Measurements from ENCODE around the gene CACNG7. TPM values are rescaled to one million over a fixed set of nuclear protein-coding genes. Genes with fewer than 3 reads are reported as not detected.
A peak's percentile ranks its signal among the peaks of the same experiment; 100 is the strongest.

The CACNG7 gene
- total and polyA plus RNA-seq, 4 experiments from 2014 or later: not detected

DNA sequence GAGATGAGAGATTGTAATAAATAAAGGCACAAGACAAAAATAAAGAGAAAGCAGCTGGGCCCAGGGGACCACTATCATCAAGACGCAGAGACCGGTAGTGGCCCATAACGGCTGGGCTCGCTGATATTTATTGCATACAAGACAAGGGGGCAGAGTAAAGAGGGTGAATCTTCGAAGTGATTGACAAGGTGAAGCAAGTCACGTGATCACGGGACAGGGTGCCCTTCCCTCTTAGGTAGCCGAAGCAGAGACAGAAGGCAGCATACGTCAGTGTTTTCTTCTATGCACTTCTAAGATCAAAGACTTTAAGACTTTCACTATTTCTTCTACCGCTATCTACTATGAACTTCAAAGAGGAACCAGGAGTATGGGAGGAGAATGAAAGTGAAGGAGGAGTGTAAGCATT is 31.7 kb upstream of the CACNG7 start:
- H3K27me3 ChIP-seq (ENCODE audit: insufficient read depth, low read length): peaks cover 29% of the 10 kb centered on the region
- H3K27ac ChIP-seq (ENCODE audit: low read depth, low read length): peak overlapping the region; percentile 6
- H3K27me3 Mint-ChIP-seq: peaks cover 3 to 4% of the 10 kb centered on the region in 2 donors
- peak overlapping the region; percentile 47 to 78 (median 57) for H3K4me3 Mint-ChIP-seq
- H3K9me3 ChIP-seq (ENCODE audit: control insufficient read depth in 1 of 2, low read length in 2 of 2): no peaks in the 10 kb centered on the region
- peak; percentile 60 to 76 (median 70) for DNase-seq
- no peak overlapping the region for H3K4me3 ChIP-seq (ENCODE audit: low read length in 2 of 2)
- H3K4me1 Mint-ChIP-seq: peaks cover 34 to 67% (median 47%) of the 10 kb centered on the region in 4 donors
- H3K36me3 ChIP-seq (ENCODE audit: insufficient read depth, low read length): peaks cover 11% of the 10 kb centered on the region
- intact Hi-C loops (cut with micrococcal nuclease): no loop called here
- peaks cover 79% of the 10 kb centered on the region for H3K4me1 ChIP-seq (ENCODE audit: insufficient read depth, low read length)
- CTCF ChIA-PET (ENCODE audit: partially characterized antibody): interaction anchor here (0.6 to 1.1 kb wide), 2 partner anchors 133 to 148 kb away, joined by 3 to 4 read pairs; no protein-coding TSS in a partner anchor
- H3K27ac Mint-ChIP-seq: peak overlapping the region; percentile 81 to 93 (median 88)
- peaks cover 31 to 38% of the 10 kb centered on the region in 2 donors for H3K36me3 Mint-ChIP-seq
- peaks cover 0 to 4% (median under 1%) of the 10 kb centered on the region in 8 donors for H3K9me3 Mint-ChIP-seq
- POLR2A ChIA-PET (ENCODE audit: partially characterized antibody): interaction anchor here (5.5 kb wide), 1 partner anchor 10 kb away, joined by 95 read pairs; the partner anchor contains the start of gene MYADM

GRCh38 chr19:53878776-53879139 is 30.3 kb upstream of the CACNG7 start:
- Mint-ChIP-seq H3K9me3 (peaks cover 0 to 4% (median under 1%) of the 10 kb centered on the region in 8 donors), H3K36me3 (peaks cover 21 to 25% of the 10 kb centered on the region in 2 donors), H3K27me3 (peaks cover 10 to 13% of the 10 kb centered on the region in 2 donors), H3K27ac (peak overlapping the region in 3 of 7 donors; percentile 10 to 71 (median 38)), H3K4me3 (peak overlapping the region in 3 of 8 donors; percentile 10 to 79 (median 73)), H3K4me1 (peaks cover 31 to 65% (median 41%) of the 10 kb centered on the region in 4 donors)
- no peaks in the 10 kb centered on the region for H3K9me3 ChIP-seq (ENCODE audit: control insufficient read depth in 1 of 2, low read length in 2 of 2)
- peaks cover 8% of the 10 kb centered on the region for H3K36me3 ChIP-seq (ENCODE audit: insufficient read depth, low read length)
- ChIA-PET CTCF (ENCODE audit: partially characterized antibody) (interaction anchor here (0.6 to 1.2 kb wide), 2 partner anchors 8 to 11 kb away, joined by 3 read pairs; partner anchors contain the start of gene MYADM), POLR2A (ENCODE audit: partially characterized antibody) (interaction anchor here (5.5 kb wide), 1 partner anchor 11 kb away, joined by 95 read pairs; the partner anchor contains the start of gene MYADM)
- peaks cover 34% of the 10 kb centered on the region for H3K27me3 ChIP-seq (ENCODE audit: insufficient read depth, low read length)
- peak overlapping the region; percentile 19 to 53 for H3K4me3 ChIP-seq (ENCODE audit: low read length in 2 of 2)
- peak in 1 of 5 donors; percentile 35 for DNase-seq
- intact Hi-C loops (cut with micrococcal nuclease): loop anchor here (1.0 kb wide), 1 partner anchor 11 kb away; the partner anchor contains the start of gene MYADM
- no peak overlapping the region for H3K27ac ChIP-seq (ENCODE audit: low read depth, low read length)
- H3K4me1 ChIP-seq (ENCODE audit: insufficient read depth, low read length): peaks cover 82% of the 10 kb centered on the region

DNA sequence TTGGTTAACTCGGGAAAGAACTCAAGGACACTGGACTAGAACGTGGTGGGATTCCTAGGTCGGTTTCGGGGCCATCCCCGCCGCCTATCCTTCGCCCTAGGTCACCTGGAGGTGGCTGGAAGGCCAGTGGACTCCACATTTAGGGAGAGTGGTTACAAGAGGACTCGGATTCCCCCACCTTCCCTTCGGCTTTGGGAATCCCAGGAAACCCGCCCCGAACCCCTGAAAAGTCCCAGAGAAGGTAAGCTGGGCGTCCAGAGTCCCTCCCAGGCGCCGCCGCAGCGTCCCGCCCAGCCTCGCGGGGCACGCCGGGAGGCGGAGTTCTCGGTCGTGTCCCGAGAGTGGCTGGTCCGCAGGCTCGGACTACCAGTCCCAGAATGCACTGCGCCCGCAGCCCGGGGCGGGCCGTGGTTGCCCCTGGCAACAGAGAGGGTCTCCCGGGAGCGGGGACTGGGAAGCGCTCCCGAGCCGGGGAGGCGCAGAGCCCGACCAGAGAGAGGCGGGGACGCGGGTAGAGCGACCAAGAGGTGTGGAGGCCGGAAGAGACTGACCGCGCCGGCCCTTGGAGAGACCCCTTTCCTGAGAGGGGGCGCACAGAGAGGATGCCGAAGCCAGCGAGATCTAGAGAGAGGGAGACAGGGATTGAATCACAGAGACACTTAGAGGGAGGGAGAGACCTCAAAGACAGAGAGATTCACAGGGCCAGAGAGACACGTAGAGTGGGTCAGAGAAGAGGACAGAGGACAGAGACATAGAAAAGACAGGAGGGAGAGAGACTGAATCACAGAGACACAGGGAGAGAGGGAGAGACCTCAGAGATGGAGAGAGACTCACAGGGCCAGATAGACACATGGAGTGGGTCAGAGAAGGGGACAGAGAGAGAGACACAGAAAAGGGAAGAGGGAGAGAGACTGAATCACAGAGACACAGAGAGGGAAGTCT is 29.7 kb upstream of the CACNG7 start:
- H3K4me1 ChIP-seq (ENCODE audit: insufficient read depth, low read length): peaks cover 76% of the 10 kb centered on the region
- intact Hi-C loops (cut with micrococcal nuclease): loop anchor here (1.0 to 5.0 kb wide), 2 partner anchors 12 to 682 kb away; partner anchors contain the start of gene MYADM
- peak overlapping the region; percentile 19 to 53 for H3K4me3 ChIP-seq (ENCODE audit: low read length in 2 of 2)

DNA sequence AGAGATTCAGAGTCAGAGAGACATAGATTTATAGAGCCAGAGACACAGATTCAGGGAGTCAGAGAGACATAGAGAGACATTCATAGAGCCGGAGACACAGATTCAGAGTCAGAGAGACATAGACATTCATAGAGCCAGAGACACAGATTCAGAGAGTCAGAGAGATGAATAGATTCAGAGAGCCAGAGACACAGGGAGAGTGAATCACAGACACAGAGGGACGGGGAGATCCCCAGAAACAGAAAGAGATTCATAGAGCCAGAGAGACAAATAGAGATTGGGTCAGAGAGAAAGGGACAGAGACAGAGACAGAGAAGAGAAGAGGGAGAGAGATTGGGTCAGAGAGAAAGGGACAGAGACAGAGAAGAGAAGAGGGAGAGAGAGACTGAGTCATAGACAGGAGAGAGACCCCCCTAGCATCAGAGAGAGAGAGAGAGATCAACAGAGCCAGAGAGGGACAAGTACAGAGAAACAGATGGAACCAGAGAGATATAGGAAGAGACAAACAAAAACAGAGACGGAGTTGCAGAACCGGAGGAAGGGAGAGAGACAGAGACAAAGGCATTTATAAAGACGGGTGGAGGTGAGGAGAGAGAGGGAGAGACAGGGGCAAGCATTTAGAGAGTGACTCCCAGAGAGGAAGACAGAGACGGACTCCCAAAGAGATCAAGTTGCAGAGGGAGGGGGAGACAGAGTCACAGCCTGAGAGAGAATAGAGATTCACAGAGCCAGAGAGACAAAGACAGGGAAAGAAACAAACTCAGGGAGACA is 28.2 kb upstream of the CACNG7 start:
- no peak overlapping the region for H3K27ac ChIP-seq (ENCODE audit: low read depth, low read length)
- H3K9me3 ChIP-seq (ENCODE audit: control insufficient read depth in 1 of 2, low read length in 2 of 2): no peaks in the 10 kb centered on the region
- POLR2A ChIA-PET (ENCODE audit: partially characterized antibody): interaction anchor here (1.2 to 3.0 kb wide), 3 partner anchors 13 to 28 kb away, joined by 3 to 40 read pairs (median 4); partner anchors contain the start of gene MYADM
- peaks cover 23 to 27% of the 10 kb centered on the region in 2 donors for H3K27me3 Mint-ChIP-seq
- CTCF ChIA-PET (ENCODE audit: partially characterized antibody): interaction anchor here (1.3 to 4.1 kb wide), 7 partner anchors 13 to 37 kb away, joined by 5 to 47 read pairs (median 9); partner anchors contain the start of gene MYADM
- H3K4me3 Mint-ChIP-seq: no peak overlapping the region
- intact Hi-C loops (cut with micrococcal nuclease): loop anchor here (1.0 to 5.0 kb wide), 2 partner anchors 39 to 684 kb away; no protein-coding TSS in a partner anchor
- H3K27me3 ChIP-seq (ENCODE audit: insufficient read depth, low read length): peaks cover 45% of the 10 kb centered on the region
- peak in 1 of 5 donors; percentile 25 for DNase-seq
- H3K36me3 Mint-ChIP-seq: peaks cover 8 to 9% of the 10 kb centered on the region in 2 donors
- H3K4me1 ChIP-seq (ENCODE audit: insufficient read depth, low read length): peaks cover 61% of the 10 kb centered on the region
- H3K9me3 Mint-ChIP-seq: peaks cover 0 to 2% (median 0%) of the 10 kb centered on the region in 8 donors
- H3K36me3 ChIP-seq (ENCODE audit: insufficient read depth, low read length): no peaks in the 10 kb centered on the region
- peaks cover 20 to 47% (median 26%) of the 10 kb centered on the region in 4 donors for H3K4me1 Mint-ChIP-seq
- no peak overlapping the region for H3K27ac Mint-ChIP-seq
- peak overlapping the region in 1 of 2 donors; percentile 40 for H3K4me3 ChIP-seq (ENCODE audit: low read length in 2 of 2)

More for the DNA sequence above, 29.7 kb upstream of the CACNG7 start:
- peak; percentile 72 to 74 (median 73) for DNase-seq
- Histone ChIP-seq H3K27me3 (ENCODE audit: insufficient read depth, low read length) (peaks cover 40% of the 10 kb centered on the region), H3K9me3 (ENCODE audit: control insufficient read depth in 1 of 2, low read length in 2 of 2) (no peaks in the 10 kb centered on the region), H3K36me3 (ENCODE audit: insufficient read depth, low read length) (peaks cover 1% of the 10 kb centered on the region), H3K27ac (ENCODE audit: low read depth, low read length) (no peak overlapping the region)
- CTCF ChIA-PET (ENCODE audit: partially characterized antibody): interaction anchor here (1.2 kb wide), 1 partner anchor 12 kb away, joined by 3 read pairs; the partner anchor contains the start of gene MYADM
- Mint-ChIP-seq H3K27me3 (peaks cover 14 to 17% of the 10 kb centered on the region in 2 donors), H3K36me3 (peaks cover 15 to 18% of the 10 kb centered on the region in 2 donors), H3K4me3 (peak overlapping the region in 2 of 8 donors; percentile 73 to 79), H3K27ac (peak overlapping the region in 5 of 7 donors; percentile 10 to 80 (median 65)), H3K4me1 (peaks cover 27 to 61% (median 37%) of the 10 kb centered on the region in 4 donors), H3K9me3 (peaks cover 0 to 2% (median under 1%) of the 10 kb centered on the region in 8 donors)
- POLR2A ChIA-PET (ENCODE audit: partially characterized antibody): interaction anchor here (0.8 to 5.5 kb wide), 2 partner anchors 12 to 25 kb away, joined by 3 to 95 read pairs; partner anchors contain the start of gene MYADM

GRCh38 chr19:53881482-53882390 is 27.3 kb upstream of the CACNG7 start, which contains the start of gene PRKCG:
TSS of gene PRKCG (plus strand) at chr19:53882197. CDS start at chr19:53882495, 298 bp downstream.
- POLR2A ChIA-PET (ENCODE audit: partially characterized antibody): interaction anchor here (0.8 to 3.0 kb wide), 4 partner anchors 11 to 28 kb away, joined by 3 to 40 read pairs (median 4); partner anchors contain the start of gene MYADM
- peak within 1 kb of the TSS; percentile 8 to 40 for H3K4me3 ChIP-seq (ENCODE audit: low read length in 2 of 2)
- Mint-ChIP-seq H3K4me3 (peak within 1 kb of the TSS in 4 of 8 donors; percentile 26 to 67 (median 44)), H3K27ac (peak within 1 kb of the TSS in 3 of 7 donors; percentile 9 to 82 (median 27)), H3K4me1 (peaks cover 16 to 39% (median 20%) of the 10 kb centered on the region in 4 donors), H3K27me3 (peaks cover 25 to 32% of the 10 kb centered on the region in 2 donors), H3K9me3 (peaks cover 0 to under 1% (median 0%) of the 10 kb centered on the region in 8 donors), H3K36me3 (peaks cover 3 to 8% of the 10 kb centered on the region in 2 donors)
- DNase-seq: peak; percentile 61 to 75 (median 66)
- H3K36me3 ChIP-seq (ENCODE audit: insufficient read depth, low read length): no peaks in the 10 kb centered on the region
- CTCF ChIA-PET (ENCODE audit: partially characterized antibody): interaction anchor here (0.7 to 4.1 kb wide), 10 partner anchors 11 to 38 kb away, joined by 3 to 47 read pairs (median 8); partner anchors contain the start of gene MYADM
- H3K9me3 ChIP-seq (ENCODE audit: control insufficient read depth in 1 of 2, low read length in 2 of 2): no peaks in the 10 kb centered on the region
- intact Hi-C loops (cut with micrococcal nuclease): loop anchor here (1.0 to 5.0 kb wide), 3 partner anchors 28 to 684 kb away; no protein-coding TSS in a partner anchor
- H3K27me3 ChIP-seq (ENCODE audit: insufficient read depth, low read length): peaks cover 45% of the 10 kb centered on the region
- H3K4me1 ChIP-seq (ENCODE audit: insufficient read depth, low read length): peaks cover 54% of the 10 kb centered on the region
- H3K27ac ChIP-seq (ENCODE audit: low read depth, low read length): no peak within 1 kb of the TSS
